Activated CD4-positive, alpha-beta memory T cell treated with anti-CD3 and anti-CD28 coated beads for 36 hours (primary cell): Measurements from ENCODE around the gene DUSP7. TPM values are rescaled to one million over a fixed set of nuclear protein-coding genes. Genes with fewer than 3 reads are reported as not detected.

ENCODE experiments used
- CTCF ChIA-PET: fragments of 350-600 bp; sonication (Branson Sonifier 250); formaldehyde crosslinking; loops from one replicate; lab custom pipeline; 2021; ENCODE audit warnings: antibody characterized with exemption, inconsistent platforms; lab: Charles Lee
- POLR2A ChIA-PET: fragments of 350-600 bp; sonication (Branson Sonifier 250); formaldehyde crosslinking; loops from one replicate; lab custom pipeline; 2021; ENCODE audit warnings: antibody characterized with exemption; lab: Charles Lee
- DNase-seq: peaks from one replicate; pipeline ENCODE4 v3.0.0-alpha.2; 2020
- H3K27ac Mint-ChIP-seq: one replicate; pipeline ENCODE4 v1.8.0; 2021; ENCODE audit warnings: mixed read lengths
- H3K27me3 Mint-ChIP-seq: one replicate; pipeline ENCODE4 v1.8.0; 2021; ENCODE audit warnings: mixed read lengths
- H3K36me3 Mint-ChIP-seq: one replicate; pipeline ENCODE4 v1.8.0; 2021; ENCODE audit warnings: mixed read lengths
- H3K4me1 Mint-ChIP-seq: one replicate; pipeline ENCODE4 v1.8.0; 2021; ENCODE audit warnings: low read depth, mixed read lengths
- H3K4me3 Mint-ChIP-seq: one replicate; pipeline ENCODE4 v1.8.0; 2021; ENCODE audit warnings: mild to moderate bottlenecking, mixed read lengths
- H3K9me3 Mint-ChIP-seq: one replicate; pipeline ENCODE4 v1.8.0; 2021; ENCODE audit warnings: mixed read lengths
- intact Hi-C: fragments of 100-400 bp; cut with micrococcal nuclease; formaldehyde crosslinking; loops from one replicate; pipeline ENCODE4 v1.15.1; 2023
- total RNA-seq, 2 experiments: library from RNA; stranded (reverse); gene quantifications; one replicate each; pipeline ENCODE4 v1.2.3, GENCODE V29; 2021

Gene DUSP7
- total RNA-seq, 2 experiments from 2014 or later, result 14.1 to 14.5 TPM

DNA sequence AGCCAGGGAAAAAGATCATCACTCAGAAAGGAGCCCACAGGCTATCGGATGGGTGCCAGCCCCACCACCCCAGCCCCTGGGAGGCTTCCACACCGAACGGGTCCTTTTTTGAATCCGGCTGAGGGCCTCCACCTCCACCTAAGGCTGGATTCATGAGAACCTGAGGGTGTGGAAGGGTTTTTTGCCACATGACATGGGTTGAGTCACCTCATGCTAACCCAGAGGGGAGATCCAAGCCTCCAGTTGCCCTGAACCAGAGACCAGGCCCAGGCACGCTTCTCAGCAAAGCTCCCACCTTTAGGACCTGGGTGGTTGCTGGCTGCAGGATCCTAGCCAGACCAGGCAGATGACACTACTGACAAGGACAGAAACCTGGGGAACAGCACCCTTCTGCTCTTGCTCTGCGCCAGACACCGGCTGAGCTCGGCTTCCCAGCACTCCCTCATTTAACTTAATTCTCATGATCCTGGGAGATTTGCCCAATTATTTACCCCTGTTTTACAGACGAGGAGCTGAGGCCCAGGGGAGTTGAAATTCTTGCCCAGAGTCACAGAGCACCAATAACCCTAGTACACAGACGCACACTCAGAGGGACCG lies 25.6 kb downstream of the DUSP7 start:
- CTCF ChIA-PET, result no interaction called here
- no peaks in the 10 kb centered on the region for H3K4me1 Mint-ChIP-seq
- H3K27me3 Mint-ChIP-seq, result no peaks in the 10 kb centered on the region
- H3K36me3 Mint-ChIP-seq, result no peaks in the 10 kb centered on the region
- H3K4me3 Mint-ChIP-seq, result no peak overlapping the region
- no peaks in the 10 kb centered on the region for H3K9me3 Mint-ChIP-seq
- POLR2A ChIA-PET, result no interaction called here
- H3K27ac Mint-ChIP-seq, result no peak overlapping the region
- intact Hi-C loops, result no loop called here
- DNase-seq, result no peak

DNA sequence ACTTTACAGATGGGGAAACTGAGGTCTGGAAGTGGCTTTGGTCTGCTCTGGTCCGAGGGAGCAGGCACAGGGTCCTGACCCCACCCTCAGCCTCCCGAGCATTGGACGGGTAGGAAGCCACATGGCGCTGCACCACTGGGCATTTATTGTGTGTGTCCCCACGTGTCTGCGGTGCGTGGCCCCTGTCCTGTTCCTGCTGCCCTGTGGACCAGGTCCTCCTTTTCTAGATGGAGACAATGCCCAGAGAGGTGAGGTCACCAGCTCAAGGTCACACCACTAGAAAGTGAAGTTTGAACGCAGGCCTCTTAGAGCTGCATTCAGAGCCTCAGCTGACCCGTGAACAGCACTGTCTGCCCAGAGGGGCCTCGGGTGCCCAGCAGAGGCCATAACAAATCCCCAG lies 26.8 kb downstream of the DUSP7 start:
- no peak for DNase-seq
- Mint-ChIP-seq H3K4me3 (no peak overlapping the region), H3K9me3 (no peaks in the 10 kb centered on the region), H3K36me3 (no peaks in the 10 kb centered on the region), H3K27ac (no peak overlapping the region), H3K27me3 (no peaks in the 10 kb centered on the region), H3K4me1 (no peaks in the 10 kb centered on the region)
- intact Hi-C loops, result no loop called here
- CTCF ChIA-PET, result interaction anchor here (1.2 kb wide), 1 partner anchor 310 kb away, joined by 3 read pairs; no protein-coding TSS in a partner anchor
- POLR2A ChIA-PET, result interaction anchor here (1.1 kb wide), 1 partner anchor 26 kb away, joined by 3 read pairs; the partner anchor contains the start of gene DUSP7

DNA sequence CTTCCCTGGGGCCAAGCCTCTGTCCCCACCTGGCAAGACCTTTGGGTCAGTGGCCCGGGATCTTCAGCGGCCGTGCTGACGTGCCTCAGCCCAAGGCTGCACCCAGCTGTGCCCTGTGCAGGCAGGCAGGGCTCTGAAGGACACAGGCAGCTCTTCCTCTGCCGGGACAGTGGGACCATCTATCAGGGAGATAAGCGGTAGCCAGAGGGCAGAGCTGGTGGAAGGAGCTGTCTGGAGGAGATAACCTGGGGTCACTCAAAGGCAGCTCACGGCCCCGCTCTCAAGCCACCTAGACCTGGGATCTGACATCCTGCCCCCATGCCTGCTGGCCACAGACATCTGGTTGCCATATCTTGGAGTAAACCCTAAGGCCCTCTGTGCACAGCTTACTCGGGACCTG lies 27.3 kb downstream of the DUSP7 start:
- Mint-ChIP-seq H3K27me3 (no peaks in the 10 kb centered on the region), H3K4me1 (peaks cover 4% of the 10 kb centered on the region), H3K36me3 (no peaks in the 10 kb centered on the region), H3K27ac (no peak overlapping the region), H3K9me3 (no peaks in the 10 kb centered on the region), H3K4me3 (no peak overlapping the region)
- DNase-seq, result no peak
- POLR2A ChIA-PET, result interaction anchor here (1.1 kb wide), 1 partner anchor 27 kb away, joined by 3 read pairs; the partner anchor contains the start of gene DUSP7
- intact Hi-C loops, result no loop called here
- CTCF ChIA-PET, result interaction anchor here (1.2 kb wide), 1 partner anchor 310 kb away, joined by 3 read pairs; no protein-coding TSS in a partner anchor

DNA sequence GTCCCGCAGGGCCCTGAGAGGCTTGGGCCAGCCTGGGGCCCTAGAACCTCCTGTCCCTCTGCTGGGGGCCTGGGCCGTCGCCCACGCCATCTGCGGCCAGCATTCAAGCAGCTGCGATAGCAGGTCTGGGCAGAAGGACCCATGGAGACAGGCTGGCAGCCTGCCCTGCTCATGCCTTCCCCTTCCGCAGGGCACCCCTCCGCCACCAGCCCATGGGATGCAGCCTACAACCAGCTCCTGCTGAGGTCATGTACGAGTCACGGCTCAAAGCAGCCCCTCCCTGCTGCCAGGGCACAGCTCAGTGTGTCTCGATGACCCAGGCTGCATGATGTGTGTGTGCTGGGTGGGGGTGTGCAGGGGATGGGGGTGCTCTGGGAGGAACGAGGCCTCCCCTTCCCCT lies 27.8 kb downstream of the DUSP7 start:
- DNase-seq, result no peak
- no peaks in the 10 kb centered on the region for H3K9me3 Mint-ChIP-seq
- H3K4me1 Mint-ChIP-seq, result peaks cover 4% of the 10 kb centered on the region
- POLR2A ChIA-PET, result interaction anchor here (1.1 kb wide), 1 partner anchor 27 kb away, joined by 3 read pairs; the partner anchor contains the start of gene DUSP7
- H3K36me3 Mint-ChIP-seq, result no peaks in the 10 kb centered on the region
- no peak overlapping the region for H3K4me3 Mint-ChIP-seq
- no peak overlapping the region for H3K27ac Mint-ChIP-seq
- CTCF ChIA-PET, result interaction anchor here (1.2 kb wide), 1 partner anchor 311 kb away, joined by 3 read pairs; no protein-coding TSS in a partner anchor
- intact Hi-C loops, result no loop called here
- no peaks in the 10 kb centered on the region for H3K27me3 Mint-ChIP-seq

GRCh38 chr3:52026041-52026440 lies 30.3 kb downstream of the DUSP7 start:
- peaks cover 4% of the 10 kb centered on the region for H3K4me1 Mint-ChIP-seq
- no peak overlapping the region for H3K27ac Mint-ChIP-seq
- ChIA-PET POLR2A (no interaction called here), CTCF (no interaction called here)
- DNase-seq, result no peak
- no peaks in the 10 kb centered on the region for H3K27me3 Mint-ChIP-seq
- no peak overlapping the region for H3K4me3 Mint-ChIP-seq
- H3K9me3 Mint-ChIP-seq, result no peaks in the 10 kb centered on the region
- no peaks in the 10 kb centered on the region for H3K36me3 Mint-ChIP-seq
- intact Hi-C loops, result no loop called here

DNA sequence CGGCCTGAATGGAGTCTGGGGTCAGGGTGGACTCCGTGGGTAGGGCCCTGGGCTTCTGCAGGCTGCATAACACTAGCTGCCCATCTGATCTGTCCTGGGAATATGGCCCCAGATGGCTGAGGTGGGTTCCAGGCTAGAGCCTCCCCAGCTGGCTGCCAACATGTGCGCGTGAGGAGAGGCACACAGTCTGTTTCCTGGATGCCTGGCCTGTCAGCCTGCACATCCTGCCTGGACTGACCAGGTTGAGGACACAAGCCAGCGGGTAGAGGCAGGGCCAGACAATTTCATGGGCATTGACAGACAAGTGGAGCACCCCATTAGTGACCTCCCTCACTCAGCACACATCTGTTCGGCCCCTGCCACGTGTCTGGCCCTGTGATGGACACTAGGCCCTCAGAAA lies 30.9 kb downstream of the DUSP7 start:
- intact Hi-C loops, result no loop called here
- Mint-ChIP-seq H3K4me1 (peaks cover 4% of the 10 kb centered on the region), H3K36me3 (no peaks in the 10 kb centered on the region), H3K27ac (no peak overlapping the region), H3K9me3 (no peaks in the 10 kb centered on the region), H3K27me3 (no peaks in the 10 kb centered on the region), H3K4me3 (no peak overlapping the region)
- DNase-seq, result no peak
- CTCF ChIA-PET, result interaction anchor here (1.0 to 1.1 kb wide), 2 partner anchors 20 to 25 kb away, joined by 3 read pairs; no protein-coding TSS in a partner anchor
- POLR2A ChIA-PET, result no interaction called here

DNA sequence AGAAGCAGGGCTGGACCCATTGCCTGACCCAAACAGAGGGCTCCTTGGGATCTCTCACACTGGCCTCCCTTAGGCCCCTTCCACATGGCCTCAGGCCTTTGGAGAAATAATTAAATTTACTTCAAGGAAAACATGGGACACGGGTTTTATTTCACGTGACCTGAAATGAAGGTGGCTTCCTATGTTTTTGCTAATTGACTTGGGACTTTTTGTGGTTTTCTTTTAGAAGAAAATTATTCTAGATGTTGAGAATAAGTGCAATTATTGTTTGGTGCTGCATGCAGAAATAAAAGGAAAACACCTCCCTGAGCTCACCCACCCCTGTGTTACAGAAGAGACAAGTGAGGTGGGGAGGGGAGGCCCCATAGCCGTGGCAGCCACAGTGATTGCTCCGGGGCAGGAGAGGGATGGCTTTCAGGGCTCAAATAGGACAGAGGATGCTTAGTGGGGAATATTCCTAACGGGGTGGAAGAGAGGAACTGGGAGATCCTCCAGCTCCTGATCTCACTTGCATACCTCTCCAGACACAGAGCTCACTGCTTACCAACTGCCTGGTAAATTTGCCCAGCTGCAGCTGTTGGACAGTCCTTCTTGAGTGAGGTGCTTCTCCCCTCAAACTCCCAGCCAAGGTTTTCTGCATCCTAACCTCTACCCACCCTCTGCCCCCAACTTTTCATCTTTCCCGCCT lies 31.5 kb downstream of the DUSP7 start:
- Mint-ChIP-seq H3K9me3 (no peaks in the 10 kb centered on the region), H3K27ac (no peak overlapping the region), H3K4me3 (no peak overlapping the region), H3K27me3 (no peaks in the 10 kb centered on the region), H3K4me1 (peaks cover 4% of the 10 kb centered on the region), H3K36me3 (no peaks in the 10 kb centered on the region)
- CTCF ChIA-PET, result interaction anchor here (1.0 to 1.1 kb wide), 2 partner anchors 19 to 24 kb away, joined by 3 read pairs; no protein-coding TSS in a partner anchor
- POLR2A ChIA-PET, result no interaction called here
- intact Hi-C loops, result no loop called here
- DNase-seq, result no peak

GRCh38 chr3:52023860-52024764 lies 32.3 kb downstream of the DUSP7 start:
- ChIA-PET CTCF (no interaction called here), POLR2A (no interaction called here)
- no peaks in the 10 kb centered on the region for H3K9me3 Mint-ChIP-seq
- H3K27me3 Mint-ChIP-seq, result no peaks in the 10 kb centered on the region
- no peaks in the 10 kb centered on the region for H3K36me3 Mint-ChIP-seq
- no peak overlapping the region for H3K27ac Mint-ChIP-seq
- peaks cover 4% of the 10 kb centered on the region for H3K4me1 Mint-ChIP-seq
- DNase-seq, result no peak
- no peak overlapping the region for H3K4me3 Mint-ChIP-seq
- intact Hi-C loops, result no loop called here

DNA sequence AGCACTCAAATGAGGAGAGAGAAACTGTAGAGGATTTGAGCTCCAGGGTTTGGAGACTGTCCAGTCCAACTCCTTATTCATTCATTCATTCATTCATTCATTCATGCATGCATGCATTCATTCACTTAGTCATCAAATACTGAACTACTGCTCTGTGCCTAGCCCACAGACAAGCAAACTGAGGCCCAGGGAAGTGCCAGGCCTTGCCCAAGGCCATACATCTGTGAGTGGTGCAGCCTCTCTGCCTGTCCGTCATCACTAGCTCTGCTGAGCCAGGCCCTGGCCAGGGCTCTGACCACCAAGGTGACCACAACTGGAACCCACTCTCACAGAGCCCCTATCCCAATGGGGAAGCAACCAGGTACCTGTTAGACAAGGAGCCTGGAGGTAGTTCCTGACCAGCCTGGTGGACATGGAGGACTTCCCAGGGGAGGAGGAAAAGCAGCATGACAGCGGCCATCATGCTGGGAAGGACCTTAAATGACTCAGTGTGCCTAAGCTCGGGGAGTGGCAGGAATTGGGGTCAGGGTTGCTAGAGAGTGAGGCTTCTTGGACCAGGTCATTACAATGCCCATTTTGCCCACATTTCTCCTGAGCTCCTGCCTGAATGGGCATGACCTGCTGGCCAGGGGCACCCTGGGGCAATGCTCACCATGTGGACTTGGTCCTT lies 33.1 kb downstream of the DUSP7 start:
- H3K9me3 Mint-ChIP-seq, result no peaks in the 10 kb centered on the region
- H3K27me3 Mint-ChIP-seq, result no peaks in the 10 kb centered on the region
- no peak for DNase-seq
- ChIA-PET POLR2A (no interaction called here), CTCF (no interaction called here)
- intact Hi-C loops, result no loop called here
- H3K4me3 Mint-ChIP-seq, result no peak overlapping the region
- H3K4me1 Mint-ChIP-seq, result peaks cover 4% of the 10 kb centered on the region
- H3K36me3 Mint-ChIP-seq, result no peaks in the 10 kb centered on the region
- no peak overlapping the region for H3K27ac Mint-ChIP-seq

GRCh38 chr3:52022323-52023100 lies 33.9 kb downstream of the DUSP7 start:
- Mint-ChIP-seq H3K36me3 (no peaks in the 10 kb centered on the region), H3K27me3 (no peaks in the 10 kb centered on the region), H3K9me3 (no peaks in the 10 kb centered on the region), H3K4me1 (peaks cover 4% of the 10 kb centered on the region), H3K4me3 (no peak overlapping the region), H3K27ac (no peak overlapping the region)
- intact Hi-C loops, result no loop called here
- DNase-seq, result no peak
- POLR2A ChIA-PET, result no interaction called here
- CTCF ChIA-PET, result no interaction called here
